ENCODE data around the gene ADSS1.

ADSS1 gene

GRCh38 chr14:104700225-104700651 is 23.8 kb upstream of the ADSS1 start:
- no peak for DNase-seq

DNA sequence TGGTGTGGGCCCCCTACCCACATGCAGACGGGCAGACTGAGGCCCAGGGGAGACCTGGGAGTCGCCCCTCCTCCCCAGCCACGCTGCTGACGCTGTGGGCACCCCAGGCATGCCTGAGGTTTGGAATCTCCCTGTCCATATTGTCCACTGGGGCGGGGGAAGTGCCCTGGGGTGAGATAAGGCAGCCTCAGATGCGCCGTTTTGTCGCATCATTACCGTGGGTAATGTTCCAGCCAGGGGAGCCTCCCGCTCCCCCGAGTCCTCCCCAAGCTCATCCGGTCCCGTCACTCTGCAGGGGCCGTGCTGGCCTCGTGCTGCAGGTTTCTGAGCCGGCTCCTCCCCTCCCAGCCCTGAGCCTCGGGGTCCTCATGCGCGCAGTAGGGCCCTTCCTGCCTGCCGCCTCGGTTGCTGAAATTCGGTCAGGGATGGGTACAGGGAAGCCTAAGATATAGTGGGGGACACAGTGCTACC is 23.2 kb upstream of the ADSS1 start:
- no peak for DNase-seq

DNA sequence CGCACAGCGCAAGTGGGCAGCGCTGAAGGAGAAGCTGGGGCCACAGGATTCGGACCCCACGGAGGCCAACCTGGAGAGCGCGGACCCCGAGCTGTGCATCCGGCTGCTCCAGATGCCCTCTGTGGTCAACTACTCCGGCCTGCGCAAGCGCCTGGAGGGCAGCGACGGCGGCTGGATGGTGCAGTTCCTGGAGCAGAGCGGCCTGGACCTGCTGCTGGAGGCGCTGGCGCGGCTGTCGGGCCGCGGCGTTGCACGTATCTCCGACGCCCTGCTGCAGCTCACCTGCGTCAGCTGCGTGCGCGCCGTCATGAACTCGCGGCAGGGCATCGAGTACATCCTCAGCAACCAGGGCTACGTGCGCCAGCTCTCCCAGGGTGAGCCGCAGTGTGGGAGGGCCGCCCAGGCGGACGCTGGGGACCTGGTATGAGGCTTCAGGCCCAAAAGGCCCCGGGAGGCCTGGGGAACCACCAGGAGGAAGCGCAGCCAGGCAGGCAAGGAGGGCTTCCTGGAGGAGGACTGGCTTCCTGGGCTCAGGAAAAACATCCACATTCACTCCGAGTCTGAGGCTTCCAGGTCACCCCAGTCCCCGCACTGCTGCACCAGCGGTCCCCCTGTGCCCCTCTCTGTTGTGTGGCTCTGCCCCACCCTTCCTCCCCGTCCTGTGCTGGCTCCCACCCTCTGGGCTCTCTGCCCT is 22.5 kb upstream of the ADSS1 start:
- DNase-seq, result no peak

GRCh38 chr14:104702106-104702505 is 21.9 kb upstream of the ADSS1 start:
- no peak for DNase-seq

- DNase-seq, result peak in 1 of 2 donors; percentile 57
Observed at GRCh38 chr14:104702673-104703072, 21.4 kb upstream of the ADSS1 start.

GRCh38 chr14:104703269-104703668 is 20.8 kb upstream of the ADSS1 start:
- DNase-seq, result no peak

DNA sequence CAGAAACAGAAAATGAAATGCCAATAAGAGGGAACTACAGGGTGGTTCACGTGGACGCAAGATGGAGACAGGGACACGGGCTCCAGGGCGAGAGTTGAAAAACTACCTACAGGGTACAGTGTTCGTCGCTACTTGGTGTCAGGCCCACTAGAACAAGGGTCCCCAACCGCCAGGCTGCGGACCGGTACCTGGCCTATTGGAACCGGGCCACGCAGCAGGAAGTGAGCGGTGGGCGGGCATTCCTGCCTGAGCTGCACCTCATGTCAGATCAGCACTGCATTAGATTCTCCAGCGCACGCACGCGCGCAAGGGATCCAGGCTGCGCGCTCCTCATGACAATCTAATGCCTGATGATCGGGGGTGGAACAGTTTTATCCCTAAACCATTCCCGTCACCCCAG is 19.8 kb upstream of the ADSS1 start:
- no peak for DNase-seq

- no peak for DNase-seq
Observed at GRCh38 chr14:104705340-104706047, 18.5 kb upstream of the ADSS1 start.

DNA sequence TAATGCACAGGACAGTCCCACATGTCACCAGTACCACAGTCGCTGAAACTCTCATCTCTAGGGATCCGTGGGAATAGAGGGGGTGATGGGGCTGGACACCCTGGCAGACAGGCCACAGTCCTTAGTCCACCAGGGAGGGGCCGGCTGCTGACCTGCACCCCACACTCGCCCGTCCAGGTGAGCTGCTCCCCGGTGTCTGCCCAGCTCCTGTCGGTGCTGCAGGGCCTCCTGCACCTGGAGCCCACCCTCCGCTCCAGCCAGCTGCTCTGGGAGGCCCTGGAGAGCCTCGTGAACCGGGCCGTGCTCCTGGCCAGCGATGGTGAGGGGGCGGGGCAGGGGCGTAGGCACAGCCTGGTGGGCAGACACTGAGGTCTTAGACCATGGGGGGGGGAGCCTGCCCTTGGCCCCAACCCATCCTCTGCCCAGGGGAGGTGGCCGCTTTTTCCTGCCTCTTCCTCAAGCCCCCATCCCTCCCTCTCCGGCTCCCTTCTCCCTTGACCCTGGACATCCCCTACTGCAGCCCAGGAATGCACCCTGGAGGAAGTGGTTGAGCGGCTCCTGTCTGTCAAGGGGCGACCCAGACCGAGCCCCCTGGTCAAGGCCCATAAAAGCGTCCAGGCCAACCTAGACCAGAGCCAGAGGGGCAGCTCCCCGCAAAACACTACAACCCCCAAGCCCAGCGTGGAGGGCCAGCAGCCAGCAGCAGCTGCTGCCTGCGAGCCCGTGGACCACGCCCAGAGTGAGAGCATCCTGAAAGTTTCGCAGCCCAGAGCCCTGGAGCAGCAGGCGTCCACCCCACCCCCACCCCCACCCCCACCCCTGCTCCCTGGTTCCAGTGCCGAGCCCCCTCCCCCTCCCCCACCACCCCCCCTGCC is 17.1 kb upstream of the ADSS1 start:
- no peak for DNase-seq

- no peak for DNase-seq
Observed at GRCh38 chr14:104707608-104708595, 16.1 kb upstream of the ADSS1 start.

DNA sequence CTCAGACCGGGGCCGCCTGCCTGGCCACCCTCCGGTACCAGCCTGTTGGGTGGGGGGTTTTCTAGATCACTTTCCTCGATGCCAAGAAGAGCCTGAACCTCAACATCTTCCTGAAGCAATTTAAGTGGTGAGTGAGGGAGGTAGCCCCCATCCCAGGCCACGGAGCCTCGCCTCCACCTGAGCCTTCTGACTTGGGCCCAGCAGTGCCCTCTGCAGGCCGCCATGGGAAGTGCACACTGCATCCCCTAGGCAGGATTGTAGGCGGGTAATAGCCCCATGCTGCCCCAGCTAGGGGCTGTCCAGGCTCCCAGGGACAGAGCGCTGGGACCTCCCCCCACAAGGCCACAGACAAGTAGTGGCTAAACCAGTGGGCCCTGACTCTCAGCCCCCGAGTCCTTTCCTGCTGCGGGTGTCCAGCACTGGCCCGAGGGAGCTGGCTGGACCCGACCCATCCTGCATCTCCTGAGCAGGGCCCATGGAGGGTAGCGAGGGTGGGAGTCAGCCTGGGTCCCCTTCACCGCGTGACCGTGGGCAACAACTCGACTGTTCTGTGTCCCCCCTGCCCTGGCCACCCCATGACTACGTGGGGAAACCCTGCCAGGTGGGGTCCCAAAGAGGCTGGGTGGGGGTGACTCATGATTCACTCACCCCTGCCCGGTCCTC is 15.3 kb upstream of the ADSS1 start:
- DNase-seq, result peak in 1 of 2 donors; percentile 43

- no peak for DNase-seq
Observed at GRCh38 chr14:104709387-104710039, 14.5 kb upstream of the ADSS1 start.

DNA sequence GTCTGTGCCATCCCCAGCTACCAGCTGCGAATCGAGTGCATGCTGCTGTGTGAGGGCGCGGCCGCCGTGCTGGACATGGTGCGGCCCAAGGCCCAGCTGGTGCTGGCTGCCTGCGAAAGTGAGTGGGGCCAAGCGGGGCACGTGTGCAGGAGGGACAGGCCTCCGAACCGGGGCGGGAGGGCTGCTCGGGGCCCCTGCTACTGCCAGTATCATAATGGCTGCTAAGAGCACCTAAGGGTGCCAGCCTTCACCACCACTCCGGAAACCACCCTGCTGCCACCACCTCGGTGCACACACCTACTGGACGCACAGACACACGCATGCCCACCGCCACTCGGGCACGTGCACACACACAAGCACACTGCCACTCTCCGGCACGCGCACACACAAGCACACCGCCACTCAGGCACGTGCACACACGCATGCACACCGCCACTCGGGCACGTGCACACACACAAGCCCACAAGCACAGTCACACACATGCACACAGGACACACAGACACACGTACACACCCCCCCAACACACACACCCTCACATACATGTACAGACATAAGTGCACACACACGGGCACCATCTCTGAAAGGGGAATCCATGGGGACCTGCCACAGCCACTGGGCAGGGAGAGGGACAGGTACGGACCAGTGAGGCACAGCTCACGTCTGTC is 13.8 kb upstream of the ADSS1 start:
- no peak for DNase-seq

DNA sequence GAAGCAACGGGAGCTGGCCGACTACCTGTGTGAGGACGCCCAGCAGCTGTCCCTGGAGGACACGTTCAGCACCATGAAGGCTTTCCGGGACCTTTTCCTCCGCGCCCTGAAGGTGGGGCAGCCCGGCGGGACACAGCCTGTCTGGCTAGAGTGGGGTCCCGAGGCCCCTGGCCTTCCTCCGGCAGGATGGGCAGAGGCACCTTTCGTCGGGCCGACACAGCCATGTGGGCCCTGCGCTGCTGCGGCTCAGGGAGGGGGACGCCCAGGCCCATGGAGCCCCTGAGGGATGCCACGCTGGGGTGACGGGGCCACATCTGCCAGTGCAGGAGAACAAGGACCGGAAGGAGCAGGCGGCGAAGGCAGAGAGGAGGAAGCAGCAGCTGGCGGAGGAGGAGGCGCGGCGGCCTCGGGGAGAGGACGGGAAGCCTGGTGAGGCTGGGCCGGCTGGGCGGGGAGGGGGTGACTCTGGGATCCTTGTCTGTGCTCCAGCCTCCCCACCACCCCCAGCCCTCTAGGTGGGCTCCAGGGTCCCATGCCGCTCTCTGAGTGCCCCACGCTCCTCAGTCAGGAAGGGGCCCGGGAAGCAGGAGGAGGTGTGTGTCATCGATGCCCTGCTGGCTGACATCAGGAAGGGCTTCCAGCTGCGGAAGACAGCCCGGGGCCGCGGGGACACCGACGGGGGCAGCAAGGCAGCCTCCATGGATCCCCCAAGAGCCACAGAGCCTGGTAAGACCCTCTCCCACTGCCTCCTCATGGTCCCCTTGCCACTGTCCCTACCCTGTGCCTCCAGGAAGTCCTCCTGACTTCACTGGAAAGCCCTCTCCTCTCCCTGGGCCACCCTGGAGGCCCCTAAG is 10.9 kb upstream of the ADSS1 start:
- DNase-seq, result no peak

DNA sequence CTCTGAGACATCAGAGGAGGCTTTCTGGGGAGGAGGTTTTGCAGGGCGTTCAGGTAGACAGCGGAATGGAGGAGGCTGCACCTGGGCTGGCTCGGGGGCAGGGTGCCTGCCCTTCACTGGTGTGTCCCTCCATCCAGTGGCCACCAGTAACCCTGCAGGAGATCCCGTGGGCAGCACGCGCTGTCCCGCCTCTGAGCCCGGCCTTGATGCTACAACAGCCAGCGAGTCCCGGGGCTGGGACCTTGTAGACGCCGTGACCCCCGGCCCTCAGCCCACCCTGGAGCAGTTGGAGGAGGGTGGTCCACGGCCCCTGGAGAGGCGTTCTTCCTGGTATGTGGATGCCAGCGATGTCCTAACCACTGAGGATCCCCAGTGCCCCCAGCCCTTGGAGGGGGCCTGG is 10.0 kb upstream of the ADSS1 start:
- no peak for DNase-seq

DNA sequence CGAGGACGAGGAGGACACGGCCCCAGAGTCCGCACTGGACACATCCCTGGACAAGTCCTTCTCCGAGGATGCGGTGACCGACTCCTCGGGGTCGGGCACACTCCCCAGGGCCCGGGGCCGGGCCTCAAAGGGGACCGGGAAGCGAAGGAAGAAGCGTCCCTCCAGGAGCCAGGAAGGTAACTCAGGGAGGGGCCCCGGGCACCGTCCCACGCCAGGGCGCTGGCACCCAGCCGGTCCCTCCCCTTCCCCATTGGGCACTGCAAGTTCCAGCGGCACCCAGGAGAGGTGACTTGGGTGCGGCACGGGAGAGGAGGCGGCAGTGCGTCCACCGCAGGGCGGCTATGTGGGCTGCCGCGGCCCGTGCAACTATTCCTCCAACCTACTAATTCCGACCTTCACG is 9.3 kb upstream of the ADSS1 start:
- no peak for DNase-seq

- DNase-seq, result no peak
Observed at GRCh38 chr14:104715416-104715815, 8.6 kb upstream of the ADSS1 start.

GRCh38 chr14:104715871-104716270 is 8.2 kb upstream of the ADSS1 start:
- DNase-seq, result no peak

DNA sequence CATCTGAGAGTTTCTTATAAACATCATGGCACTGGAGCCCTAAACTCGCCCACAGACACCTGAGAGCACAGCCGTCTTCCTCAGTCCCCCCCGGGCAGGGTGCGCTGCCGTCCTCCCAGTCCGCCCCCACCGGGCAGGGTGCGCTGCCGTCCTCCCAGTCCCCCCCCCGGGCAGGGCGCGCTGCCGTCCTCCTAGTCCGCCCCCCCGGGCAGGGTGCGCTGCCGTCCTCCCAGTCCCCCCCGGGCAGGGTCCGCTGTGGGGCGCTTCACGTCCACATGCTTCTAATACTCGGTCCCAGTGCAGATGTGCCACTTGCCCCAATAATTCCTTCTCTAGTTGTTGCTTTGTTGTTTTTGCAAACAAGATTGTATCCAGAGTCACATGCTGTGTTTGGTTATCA is 6.9 kb upstream of the ADSS1 start:
- no peak for DNase-seq

DNA sequence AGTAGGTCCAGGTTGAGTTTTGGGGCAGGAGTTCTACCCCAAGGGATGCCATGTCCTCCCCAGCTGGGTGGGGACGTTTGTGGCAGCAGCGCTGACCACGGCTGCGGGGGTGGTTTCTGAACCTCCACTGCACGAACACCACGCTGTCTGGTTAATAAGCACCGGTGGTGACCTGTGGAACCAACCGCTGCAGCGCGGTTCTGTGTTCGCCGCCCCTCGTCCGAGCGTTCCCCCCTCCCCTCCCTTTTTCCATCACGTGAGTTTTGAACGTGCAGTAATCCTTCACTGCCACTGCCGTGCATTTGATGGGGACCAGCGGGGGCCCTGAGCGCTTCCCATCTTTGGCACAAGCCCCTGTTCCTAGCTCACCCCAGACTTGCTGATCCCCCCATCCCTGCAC is 6.4 kb upstream of the ADSS1 start:
- DNase-seq, result no peak
